ENCODE results near the gene SLC9A9.
"Not testable (repeated sequence)": the region's sequence is repeated elsewhere in the genome, so short reads cannot be mapped to it uniquely, and the experiment has no call there.

SLC9A9 gene

DNA sequence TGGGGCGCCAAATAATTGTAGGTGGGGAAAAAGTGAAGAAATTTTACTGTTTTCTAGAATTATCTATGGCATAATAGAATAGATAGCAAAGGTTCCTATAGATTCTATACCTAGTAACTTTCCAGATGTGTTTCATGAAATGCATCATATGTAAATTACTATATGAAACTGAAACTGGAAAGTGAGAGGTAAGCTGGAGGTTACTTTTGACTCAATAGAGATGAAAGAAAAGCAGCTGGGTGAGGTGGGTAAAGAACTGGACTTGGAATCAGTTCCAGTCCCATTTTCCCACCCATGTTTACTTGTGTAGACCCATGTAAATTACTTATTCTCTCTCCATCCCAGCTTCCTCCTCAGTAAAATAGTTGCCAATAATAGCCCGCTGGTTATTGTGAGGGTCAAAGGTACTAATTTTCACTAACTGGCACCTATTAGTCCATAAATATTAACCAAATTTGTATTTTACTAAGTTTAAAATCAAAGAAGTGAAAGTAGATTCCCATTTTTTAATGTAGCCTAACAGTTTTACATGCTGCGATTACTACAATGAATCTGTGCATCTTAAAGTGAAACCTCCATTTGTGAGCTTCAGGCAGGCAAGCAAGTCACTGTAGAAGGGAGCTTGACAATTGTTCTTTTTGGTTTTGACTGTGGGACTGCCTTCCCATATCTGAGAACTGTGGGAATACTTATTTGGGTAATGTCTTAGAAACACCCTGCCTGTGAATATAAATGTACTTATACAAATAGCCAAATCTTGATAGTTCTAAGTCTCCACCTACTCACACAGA lies 312.1 kb downstream of the SLC9A9 start:
- DNase-seq: no peak

DNA sequence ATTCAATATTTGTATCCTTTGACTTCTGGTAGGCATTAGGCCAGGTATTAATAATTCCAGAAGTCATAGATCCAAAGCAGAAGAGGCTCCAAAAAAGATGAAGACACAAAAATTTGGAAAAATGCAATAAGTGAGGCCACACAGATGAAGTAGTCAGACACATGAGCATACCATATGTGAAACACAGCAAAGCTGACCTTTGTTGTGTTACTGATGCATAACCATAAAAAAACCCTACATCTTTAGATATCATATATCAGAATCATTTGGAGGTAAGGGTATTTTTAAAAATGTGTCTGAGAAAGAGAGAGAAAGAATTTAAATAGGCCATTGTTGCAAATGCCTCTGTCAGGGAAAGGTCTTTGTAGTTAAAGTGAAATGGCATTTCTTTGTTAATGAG lies 314.9 kb downstream of the SLC9A9 start:
- no peak for DNase-seq

DNA sequence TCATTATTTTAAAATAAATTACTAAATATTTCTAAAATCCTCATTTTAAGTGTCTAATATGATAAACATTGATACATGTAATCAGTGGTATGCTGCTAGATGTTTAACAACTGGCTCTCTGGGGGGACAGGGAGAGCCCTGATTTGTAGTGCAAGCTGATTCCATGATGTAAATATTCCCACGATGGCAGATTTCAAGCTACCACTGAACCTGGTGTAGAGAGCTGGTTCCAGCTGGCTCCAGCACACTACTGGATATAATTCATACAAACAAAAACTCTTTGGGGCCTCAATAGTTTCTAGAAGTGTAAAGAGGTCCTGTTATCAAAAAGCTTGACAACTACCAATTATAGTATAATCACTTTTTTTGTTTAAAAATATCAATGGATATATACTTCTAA lies 316.2 kb downstream of the SLC9A9 start:
- no peak for DNase-seq

DNA sequence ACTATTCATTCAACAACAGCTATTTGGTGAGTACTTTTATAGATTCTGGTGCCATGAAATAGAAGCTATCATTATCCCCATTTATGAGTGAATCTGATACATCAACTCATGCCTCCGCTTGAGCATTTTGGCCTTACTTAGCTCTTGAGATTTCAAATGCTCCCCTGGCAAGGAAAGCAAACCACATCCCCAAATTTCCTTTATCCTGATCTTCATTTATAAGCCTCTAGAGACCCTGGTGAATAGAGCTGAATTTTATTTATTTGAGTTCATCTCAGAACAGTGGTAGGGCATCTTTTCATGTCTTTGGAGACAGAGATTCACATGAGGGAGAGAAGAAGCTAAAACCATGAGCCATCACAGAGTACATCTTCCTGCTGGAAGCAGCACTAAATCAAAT lies 317.2 kb downstream of the SLC9A9 start:
- no peak for DNase-seq

DNA sequence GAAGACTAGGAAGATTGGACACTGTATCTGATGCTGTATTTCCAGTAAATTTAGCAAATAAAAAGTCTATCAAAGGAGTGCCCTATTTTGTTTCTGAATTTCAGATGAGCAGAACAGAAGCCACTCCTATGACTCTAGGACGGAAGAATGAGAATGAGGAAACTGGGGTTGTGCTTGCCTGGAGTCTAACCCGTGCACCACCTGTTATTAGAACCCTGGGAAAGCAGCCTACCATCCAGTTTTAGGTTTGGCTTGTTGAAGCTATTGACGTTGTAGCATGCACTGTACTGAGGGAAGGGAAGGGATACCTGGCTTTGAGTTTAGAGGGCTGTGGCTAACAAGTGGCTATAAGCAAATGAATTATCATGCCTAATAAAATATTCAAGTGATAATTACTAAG lies 318.5 kb downstream of the SLC9A9 start:
- no peak for DNase-seq

DNA sequence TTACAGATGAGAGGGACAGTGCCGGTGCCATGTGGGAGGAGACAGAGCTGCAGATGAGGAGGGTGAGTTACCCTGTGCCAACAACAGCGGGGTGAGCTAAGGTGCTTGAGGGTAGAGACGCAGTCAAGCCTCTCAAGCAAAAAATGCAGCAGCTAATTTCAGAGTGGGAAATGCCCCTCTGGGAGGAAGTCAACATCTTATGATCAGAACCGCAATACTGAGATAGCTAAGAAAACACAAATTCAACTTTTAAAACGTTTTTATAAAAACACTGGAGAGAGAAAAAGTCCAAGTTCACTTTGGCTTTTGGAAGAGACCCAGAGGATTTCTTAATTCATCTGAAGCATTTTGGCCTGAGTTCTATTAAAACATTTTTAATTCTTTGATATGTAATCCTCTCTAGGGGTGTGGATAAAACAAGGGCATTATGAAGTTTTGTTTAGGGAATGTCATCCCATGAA lies 319.2 kb downstream of the SLC9A9 start:
- no peak for DNase-seq

DNA sequence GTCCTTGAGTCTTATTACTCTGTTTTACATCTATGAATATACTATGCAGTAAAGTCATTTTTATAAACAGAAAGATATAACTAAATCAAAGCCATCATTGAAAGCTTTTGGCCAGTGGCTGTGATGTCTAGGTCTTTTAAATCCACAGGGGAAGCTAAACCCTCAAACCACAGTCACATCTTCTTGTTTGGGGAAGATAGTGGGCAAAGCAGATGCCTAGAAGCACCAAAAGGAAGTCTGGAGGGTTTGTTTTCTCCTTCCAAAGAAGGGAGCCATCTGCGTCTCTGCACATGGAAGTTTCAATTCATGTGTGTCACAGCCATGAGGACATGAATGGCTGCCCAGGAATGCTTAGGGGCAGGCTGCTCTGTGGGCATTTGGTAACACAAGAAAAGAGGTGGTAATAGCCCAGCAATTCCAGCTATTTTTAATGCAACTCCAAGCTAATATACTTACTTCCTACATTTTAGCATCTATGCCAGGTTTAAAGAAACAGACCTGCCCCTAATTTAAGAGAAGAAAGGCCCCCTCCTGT lies 322.2 kb downstream of the SLC9A9 start:
- no peak for DNase-seq

DNA sequence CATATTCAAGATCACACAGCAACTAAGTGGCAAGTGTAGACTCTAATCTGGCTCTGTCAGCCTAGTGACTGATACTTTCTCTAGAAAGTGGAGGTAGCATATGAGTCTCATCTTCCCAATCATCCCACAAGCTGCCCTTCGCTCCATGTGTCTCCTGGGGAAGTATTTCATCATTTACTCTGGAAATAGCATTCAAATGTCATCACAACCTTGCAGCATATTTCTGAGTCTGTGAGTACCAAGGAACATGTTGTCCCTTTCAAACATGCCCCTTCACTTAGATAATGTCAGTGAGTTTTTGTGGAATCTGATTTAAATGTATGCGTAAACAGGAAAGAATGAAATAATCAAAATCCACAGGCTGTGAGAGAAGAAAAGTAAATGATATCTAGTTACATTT lies 322.9 kb downstream of the SLC9A9 start:
- no peak for DNase-seq

DNA sequence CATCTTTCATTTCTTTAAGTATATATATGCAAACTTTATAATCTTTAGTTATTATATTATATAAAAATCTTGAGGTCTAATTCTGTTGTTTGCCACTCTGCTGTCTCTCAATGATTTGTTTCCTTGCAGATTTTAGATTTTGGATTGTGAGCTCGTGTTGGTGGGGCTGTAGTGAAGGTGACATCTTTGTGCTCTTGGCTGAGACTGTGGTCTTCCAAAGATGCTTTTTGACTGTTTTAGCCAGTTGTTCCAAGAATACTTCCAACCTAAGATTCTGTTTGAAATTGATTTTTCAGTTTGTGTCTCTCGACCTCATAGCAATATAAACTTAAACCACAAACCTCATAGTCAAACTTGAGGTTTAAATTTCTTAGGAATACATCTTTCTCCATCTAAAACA lies 326.5 kb downstream of the SLC9A9 start:
- DNase-seq: no peak

DNA sequence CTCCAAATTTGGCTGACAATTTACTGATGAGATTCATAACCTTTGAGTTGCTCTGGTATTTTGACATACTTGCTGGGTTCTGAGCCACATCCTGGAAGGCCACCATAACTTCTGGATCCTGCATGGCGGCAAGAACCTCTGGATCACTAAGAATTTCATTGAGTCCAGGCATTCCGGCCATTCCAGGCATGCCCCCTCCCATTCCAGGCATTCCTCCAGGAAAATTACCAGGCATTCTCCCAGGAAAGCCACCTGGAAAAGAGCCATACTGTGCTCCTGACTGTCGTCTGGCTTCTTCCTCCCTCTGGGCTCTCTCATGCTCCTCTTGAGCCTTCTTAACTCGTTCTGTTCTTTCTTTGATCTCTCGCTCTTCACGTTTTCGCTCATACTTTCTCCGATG lies 331.1 kb downstream of the SLC9A9 start:
- DNase-seq: not testable (repeated sequence)

DNA sequence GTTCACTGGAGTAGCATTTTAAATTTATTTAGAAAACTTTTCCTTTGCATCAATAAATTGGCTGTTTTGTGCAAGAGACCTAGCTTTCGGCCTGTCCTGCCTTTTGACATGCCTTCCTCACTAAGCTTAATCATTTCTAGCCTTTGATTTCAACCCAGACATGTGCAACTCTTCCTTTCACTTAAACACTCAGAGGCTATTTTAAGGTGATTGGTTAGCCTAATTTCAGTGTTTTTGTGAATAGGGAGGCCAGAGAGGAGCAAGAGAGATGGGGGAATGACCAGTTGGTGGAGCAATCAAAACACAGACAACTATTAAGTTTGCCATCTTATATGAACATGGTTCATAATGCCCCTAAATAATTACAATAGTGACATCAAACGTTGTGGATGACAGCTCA lies 333.4 kb downstream of the SLC9A9 start:
- no peak for DNase-seq

DNA sequence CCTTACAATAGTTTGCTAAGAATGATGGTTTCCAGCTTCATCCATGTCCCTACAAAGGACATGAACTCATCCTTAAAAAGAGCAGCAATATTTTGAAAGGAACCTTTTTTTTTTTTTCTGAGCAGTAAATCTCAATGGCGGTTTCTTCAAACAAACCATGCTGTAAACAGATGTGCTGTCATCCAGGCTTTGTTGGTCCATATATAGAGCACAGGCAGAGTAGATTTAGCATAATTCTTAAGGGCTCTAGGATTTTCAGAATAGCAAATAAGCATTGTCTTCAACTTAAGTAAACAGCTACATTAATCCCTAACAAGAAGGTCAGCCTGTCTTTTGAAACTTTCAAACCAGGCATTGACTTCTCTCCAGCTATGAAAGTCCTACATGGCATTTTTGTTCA lies 334.2 kb downstream of the SLC9A9 start:
- no peak for DNase-seq

DNA sequence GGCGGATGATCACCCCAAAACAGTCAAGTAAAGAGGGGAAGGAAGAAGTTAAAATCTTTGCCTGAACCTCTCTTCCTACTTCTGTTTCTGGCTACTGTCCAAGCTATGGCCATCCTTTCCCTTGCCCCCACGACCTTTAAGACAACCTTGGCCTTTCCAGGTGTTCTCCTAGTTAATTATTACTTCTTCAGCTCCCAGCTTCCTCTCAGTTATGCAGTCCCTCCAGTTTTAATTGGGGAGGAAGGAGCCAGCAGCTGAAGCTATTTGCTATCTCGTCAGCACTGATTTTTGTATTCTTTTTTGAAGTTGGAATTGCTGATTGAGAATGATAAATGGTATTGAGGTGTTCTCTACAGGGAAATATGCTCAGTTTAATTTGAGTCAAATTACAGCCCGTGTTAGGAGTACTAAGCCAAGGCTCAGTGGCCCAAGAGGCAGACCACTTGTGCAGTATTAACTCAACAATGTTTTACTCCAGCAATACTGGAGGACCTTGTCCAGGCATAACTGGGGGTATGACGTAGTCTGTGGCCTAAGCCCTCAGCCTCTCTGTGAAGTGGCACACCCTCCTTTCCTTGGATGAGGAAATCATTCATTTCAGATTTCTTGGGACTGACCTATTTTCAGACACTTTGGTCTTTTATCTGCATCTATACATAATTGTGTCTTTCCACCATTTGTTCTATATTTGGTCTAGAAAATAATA lies 336.9 kb downstream of the SLC9A9 start:
- no peak for DNase-seq

DNA sequence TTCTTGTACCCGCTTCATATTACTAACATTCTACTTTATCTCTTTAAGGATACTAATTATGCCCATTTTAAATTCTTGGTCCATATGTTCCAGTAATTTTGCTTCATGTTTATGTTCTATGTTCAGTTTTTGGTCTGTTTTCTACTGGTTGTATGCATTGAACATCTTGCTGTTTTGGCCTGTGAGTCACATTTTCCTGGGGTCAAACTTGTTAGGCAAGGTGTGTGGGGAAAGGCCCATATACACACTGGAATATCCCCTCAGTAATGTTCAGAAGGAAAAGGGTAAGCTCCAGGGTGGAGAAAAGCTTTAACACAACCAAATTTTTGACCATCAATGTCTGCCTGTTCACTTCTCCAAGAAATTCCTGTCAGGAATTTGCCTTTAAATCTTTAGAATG lies 337.7 kb downstream of the SLC9A9 start:
- DNase-seq: no peak

DNA sequence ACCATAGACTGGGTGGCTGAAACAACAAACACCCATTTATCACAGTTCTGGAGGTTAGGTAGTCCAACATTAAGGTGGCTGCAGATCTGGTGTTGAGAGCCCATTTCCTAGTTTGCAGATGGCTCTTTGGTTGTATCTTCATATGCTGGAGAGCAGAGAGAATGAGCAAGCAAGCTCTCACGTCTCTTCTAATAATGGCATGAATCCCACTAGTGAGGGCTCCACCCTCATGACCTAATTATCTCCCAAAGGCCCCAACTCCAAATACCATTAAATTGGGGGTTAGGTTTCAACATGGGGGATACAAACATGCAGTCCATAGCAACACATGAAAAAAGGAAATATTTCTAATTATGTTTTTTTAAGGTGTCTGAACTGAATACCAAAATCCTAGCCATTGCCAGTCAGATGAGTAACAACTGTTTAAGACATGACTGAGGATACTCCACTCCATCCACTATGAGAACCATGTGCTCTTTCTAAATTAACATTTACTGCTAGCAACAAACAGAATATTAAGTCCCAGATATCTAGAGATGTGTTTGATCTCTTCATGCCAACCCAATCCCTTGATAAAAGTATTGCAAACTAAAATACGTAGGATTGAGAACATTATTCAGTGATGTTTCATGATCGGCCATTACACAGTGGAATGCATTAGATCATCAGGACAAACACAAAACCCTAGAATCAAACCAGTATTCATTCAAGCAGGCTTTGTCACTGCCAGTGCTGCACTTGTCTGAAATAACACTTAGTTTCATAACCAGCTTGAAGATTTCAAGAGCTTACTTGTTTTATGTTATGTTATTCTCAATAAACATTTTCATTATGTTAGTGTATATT lies 340.3 kb downstream of the SLC9A9 start:
- DNase-seq: no peak

DNA sequence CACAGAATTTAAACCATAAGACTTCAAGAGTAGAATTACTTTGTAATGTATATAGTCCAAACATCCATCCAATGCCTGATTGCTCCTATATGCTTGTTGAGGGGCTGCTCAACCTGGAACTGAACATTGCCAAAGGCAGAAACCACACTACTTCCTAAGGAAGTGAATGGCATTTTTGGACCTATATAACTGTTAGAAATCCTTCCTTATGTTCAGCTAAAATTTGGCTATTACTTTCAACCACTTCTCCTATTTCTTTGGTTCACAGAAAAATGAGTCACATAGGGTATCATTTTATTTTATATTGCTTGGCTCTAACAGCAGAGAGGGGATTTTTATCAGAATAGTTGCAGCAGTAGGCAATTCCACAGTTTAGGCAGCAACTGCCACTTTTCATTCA lies 342.1 kb downstream of the SLC9A9 start:
- no peak for DNase-seq

DNA sequence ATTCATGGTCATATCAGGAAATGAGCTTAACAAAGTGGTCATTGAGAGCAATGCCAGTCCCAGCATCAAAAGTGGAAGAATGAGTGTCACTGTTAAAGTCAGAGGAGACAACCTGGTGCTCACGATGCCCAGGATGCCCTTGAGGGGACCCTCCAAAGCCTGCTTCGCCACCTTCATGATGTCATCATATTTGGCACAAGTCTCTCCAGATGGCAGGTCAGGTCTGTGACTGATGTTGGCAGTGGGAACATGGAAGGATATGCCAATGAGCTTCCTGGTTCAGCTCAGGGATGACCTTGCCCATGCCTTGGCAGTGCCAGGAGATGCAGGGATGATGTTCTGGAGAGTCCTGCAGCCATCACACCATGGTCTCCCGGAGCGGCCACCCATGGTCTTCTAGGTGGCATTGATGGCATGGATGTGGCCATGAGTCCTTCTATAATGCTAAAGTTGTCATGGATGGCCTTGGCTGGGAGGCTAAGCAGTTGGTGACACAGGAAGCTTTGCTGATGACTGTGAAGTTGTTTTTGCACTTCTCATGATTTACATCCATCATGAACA lies 344.9 kb downstream of the SLC9A9 start:
- DNase-seq: no peak

DNA sequence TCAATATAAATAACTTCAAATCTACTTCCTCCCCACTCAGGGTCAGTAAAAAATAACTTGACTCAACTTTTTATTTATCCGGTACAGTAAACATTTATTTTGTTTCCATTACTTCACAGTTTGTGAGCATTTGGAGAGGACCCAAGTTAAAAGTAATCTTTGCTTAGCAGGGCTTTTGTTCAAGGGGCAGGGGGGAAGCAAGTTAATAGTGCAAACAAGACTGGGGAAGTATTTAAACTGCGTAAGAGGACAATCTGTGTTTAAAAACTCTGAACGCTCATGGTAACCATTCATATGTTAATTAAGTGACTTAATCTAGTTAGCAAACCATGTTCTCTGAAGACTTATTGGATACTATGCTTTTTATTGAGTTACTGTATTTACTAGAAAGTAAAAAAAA lies 346.2 kb downstream of the SLC9A9 start:
- no peak for DNase-seq

DNA sequence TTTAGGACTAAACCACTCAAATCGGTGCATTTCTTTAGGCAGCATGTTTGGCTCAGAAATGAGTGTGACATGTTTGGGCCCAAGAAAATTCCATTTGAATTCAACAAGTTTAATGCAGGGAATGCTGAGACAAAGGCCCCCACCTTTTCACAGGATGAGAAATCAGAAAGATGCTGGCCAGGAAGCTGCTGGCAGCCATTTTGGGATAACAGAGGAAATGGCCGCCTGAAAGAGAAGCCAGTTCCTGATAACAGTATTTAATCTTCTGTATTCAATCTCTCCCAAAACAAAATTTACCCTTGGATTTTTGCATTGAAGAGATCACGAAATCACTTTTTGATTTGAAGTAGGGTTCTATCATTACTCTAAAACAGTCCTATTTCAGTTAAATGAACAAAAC lies 350.9 kb downstream of the SLC9A9 start:
- no peak for DNase-seq

DNA sequence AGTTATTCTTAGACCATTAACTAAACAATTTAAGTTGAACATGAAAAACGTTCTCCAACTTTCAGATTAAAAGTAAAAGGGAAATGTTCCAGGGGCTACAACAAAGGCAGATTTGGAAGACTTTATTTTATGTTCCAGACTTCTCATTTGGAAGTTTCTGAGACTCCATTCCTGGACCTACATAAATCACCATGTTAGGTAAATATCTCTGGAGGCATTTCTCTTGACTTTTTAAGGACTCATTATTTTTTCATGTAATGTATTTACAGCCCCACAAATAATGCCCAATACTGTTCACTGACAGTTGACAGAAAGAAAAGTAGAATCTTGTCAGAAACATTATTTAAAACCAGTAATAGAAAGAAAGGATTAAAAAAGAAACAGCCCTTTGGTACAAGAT lies 352.1 kb downstream of the SLC9A9 start:
- DNase-seq: no peak

DNA sequence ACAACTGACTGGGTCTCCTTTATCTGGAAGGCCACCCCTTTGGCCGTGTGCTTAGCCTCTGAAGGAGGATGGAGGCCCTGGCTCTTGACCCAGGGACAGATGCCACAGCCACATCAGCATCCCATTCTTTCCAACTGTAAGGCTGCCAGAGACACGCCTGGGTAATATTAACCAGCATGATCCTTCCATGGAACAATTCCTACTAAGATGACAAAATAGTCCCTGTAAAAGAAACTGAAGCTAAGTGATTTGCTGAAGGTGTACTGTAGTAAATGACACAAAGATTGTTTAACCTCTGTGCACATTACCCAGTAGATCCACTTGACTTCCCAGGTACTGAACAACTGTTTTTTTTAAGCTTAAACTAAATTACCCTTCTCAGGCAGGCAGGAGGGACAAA lies 352.7 kb downstream of the SLC9A9 start:
- DNase-seq: no peak

DNA sequence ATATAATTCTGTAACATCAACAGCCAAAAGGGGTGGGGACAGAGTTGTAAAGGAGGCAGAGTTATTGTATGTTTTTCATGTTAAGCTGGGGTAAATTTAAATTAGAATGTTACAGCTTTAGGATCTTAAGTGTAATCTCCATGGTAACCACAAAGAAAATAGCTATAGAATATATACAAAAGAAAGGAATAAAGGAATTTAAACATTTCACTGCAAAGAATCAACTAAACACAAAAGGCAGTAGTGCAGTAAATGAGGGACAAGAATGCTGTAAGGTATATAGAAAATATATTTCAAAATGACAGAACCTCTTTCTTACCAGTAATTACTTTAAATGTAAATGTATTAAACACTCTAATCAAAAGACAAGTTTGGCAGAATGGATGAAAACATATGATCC lies 361.7 kb downstream of the SLC9A9 start:
- DNase-seq: no peak

Data from right forelimb (tissue), 1 donor.